ENCODE measurements around the gene IP6K1.
"Not testable (repeated sequence)": the region's sequence is repeated elsewhere in the genome, so short reads cannot be mapped to it uniquely, and the experiment has no call there.

IP6K1 gene

GRCh38 chr3:49685846-49686245 lies 100.5 kb downstream of the IP6K1 start:
- not testable (repeated sequence) for DNase-seq

GRCh38 chr3:49685103-49685502 lies 101.2 kb downstream of the IP6K1 start:
- not testable (repeated sequence) for DNase-seq

DNA sequence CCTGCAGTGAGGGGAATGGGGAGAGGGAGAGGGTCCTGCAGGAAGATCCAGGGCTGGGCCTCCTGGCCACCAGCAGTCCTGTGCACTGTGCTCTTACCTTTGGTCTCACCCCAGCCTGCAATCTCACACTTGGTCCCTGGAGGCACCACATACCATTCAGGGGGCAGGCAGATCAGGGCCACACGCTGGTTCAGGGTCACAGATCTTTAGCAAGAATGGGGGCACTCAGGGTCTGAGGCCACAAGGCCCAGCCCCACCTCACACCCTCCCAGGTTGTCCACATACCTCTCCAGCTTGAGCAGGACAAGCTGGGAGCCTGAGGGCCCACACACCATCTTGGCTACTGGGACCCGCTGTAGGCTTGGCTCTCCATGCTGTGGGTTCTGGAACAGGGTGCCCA lies 101.9 kb downstream of the IP6K1 start:
- not testable (repeated sequence) for DNase-seq

GRCh38 chr3:49683162-49683561 lies 103.2 kb downstream of the IP6K1 start:
- DNase-seq = no peak

- DNase-seq = no peak
Observed at GRCh38 chr3:49681543-49681942, 104.8 kb downstream of the IP6K1 start.

DNA sequence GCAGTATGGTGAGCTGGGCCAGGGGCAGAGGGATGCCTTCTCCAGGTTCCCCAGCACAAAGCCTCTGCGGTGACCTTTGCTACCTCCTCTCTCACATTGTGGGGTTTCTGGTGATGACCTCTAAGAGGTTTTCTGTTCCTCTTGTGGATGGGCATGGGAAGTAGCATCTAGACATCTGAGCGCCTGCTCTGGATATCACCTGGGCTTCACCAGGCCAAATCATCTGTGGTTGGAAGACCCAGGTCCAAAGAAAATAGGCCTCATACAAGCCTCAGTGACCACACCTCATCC lies 105.2 kb downstream of the IP6K1 start:
- DNase-seq = no peak

DNA sequence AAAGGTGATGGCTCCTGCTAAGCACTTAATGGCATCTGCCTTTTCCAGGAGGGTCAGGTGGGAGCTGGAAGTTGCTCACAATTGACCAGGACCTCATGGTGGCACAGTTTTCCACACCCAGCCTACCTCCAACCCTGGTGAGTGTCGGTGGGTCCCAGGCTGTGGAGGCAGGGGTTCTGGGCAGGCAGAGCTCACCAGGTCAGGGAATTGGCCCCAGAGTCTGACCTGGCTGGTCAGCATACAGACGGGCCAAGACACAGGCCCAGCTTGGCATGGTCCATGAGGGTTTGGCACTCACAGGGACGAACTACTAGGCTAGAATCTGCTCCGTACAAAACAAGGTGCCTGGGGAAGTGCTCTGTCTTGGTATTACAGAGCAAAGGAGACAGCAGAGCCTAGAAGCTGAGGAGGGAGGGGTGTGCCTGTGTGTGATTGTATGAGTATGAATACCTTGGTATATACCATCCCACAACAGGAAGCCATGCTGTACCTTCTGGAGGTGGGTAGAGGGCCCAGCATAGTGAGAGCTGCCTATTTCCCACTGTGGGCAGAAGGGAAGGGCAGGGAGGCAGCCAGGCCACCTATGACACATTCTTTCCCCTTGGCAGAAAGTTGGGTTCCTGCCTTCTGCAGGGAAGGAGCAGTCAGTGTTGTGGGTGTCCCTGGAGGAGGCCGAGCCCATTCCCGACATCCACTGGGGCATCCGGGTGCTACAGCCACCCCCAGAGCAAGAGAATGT lies 105.7 kb downstream of the IP6K1 start:
- no peak for DNase-seq

DNA sequence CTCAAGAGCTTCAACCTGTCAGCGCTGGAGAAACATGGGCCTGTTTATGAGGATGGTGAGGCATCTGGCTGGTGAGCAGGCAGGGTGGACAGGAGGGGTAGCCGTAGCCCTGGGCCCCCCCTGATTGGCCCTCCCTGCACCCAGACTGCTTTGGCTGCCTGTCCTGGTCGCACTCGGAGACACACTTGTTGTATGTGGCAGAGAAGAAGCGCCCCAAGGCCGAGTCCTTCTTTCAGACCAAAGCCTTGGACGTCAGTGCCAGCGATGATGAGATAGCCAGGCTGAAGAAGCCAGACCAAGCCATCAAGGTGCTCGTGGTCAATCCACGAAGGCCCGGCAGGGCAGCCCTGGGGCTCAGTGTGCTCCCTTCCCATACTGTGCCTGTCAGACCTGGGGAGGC lies 110.4 kb downstream of the IP6K1 start:
- no peak for DNase-seq

DNA sequence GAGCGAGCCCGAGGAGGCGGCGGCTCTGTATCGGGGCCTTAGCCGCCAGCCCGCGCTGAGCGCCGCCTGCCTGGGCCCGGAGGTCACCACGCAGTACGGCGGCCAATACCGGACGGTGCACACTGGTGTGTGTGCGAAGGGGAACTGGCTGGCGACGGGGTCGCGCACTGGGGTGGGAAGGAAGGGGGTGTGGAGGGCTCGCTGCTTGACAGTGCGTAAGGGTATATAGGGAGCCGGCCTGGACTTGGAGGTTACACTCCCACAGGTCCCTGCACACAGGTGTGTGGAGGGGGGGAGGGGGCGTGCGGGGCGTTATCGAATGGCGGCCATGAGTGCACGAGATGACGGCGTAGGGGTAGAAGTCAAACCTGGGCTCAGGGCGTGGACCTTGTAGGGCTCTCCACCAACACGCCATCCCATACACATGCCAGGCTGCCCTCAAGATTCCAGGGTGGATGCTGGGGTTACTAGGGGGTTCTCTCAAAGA lies 111.8 kb downstream of the IP6K1 start:
- DNase-seq = no peak

Measured in DMS 273 treated with DMSO at 0.1 percent for 48 hours (cell line).